ENCODE measurements around the gene DPF1. TPM values are rescaled to one million over a fixed set of nuclear protein-coding genes. Genes with fewer than 3 reads are reported as not detected.

DPF1 gene
- total RNA-seq, 3 donors from 2014 or later (not counting 1 experiment from before 2014, with no cell fraction given) = not detected

GRCh38 chr19:38190061-38190460 lies 34.0 kb downstream of the DPF1 start:
- no peak overlapping the region for H3K27ac Mint-ChIP-seq
- Histone ChIP-seq H3K27me3 (ENCODE audit: control insufficient read depth, insufficient read depth, low read length) (no peaks in the 10 kb centered on the region), H3K27ac (ENCODE audit: low read length) (no peak overlapping the region), H3K4me3 (ENCODE audit: low read length) (no peak overlapping the region), H3K9me3 (ENCODE audit: control insufficient read depth, insufficient read depth, low read length) (no peaks in the 10 kb centered on the region), H3K4me1 (ENCODE audit: control insufficient read depth, insufficient read depth, low read length) (no peaks in the 10 kb centered on the region), H3K36me3 (ENCODE audit: control insufficient read depth, insufficient read depth, low read length) (peaks cover 3% of the 10 kb centered on the region)
- H3K36me3 Mint-ChIP-seq = no peaks in the 10 kb centered on the region
- 81% methylated on average over 6 of the region's 6 CpGs for WGBS (ENCODE audit: insufficient coverage)
- no peaks in the 10 kb centered on the region for H3K27me3 Mint-ChIP-seq (ENCODE audit: low read depth in 2 of 2)
- DNase-seq = no peak
- no peak for TF ChIP-seq CTCF (IDR thresholded peaks at IDR 0.05)
- no peaks in the 10 kb centered on the region for H3K9me3 Mint-ChIP-seq
- H3K4me3 Mint-ChIP-seq = no peak overlapping the region
- peaks cover 0 to under 1% of the 10 kb centered on the region in 2 donors for H3K4me1 Mint-ChIP-seq
- no peak for ATAC-seq
- intact Hi-C loops (cut with micrococcal nuclease) = no loop called here

GRCh38 chr19:38185562-38185961 lies 38.5 kb downstream of the DPF1 start:
- DNase-seq (no peak), ATAC-seq (no peak)
- Histone ChIP-seq H3K27me3 (ENCODE audit: control insufficient read depth, insufficient read depth, low read length) (no peaks in the 10 kb centered on the region), H3K4me3 (ENCODE audit: low read length) (no peak overlapping the region), H3K9me3 (ENCODE audit: control insufficient read depth, insufficient read depth, low read length) (peaks cover 5% of the 10 kb centered on the region), H3K36me3 (ENCODE audit: control insufficient read depth, insufficient read depth, low read length) (peaks cover 6% of the 10 kb centered on the region), H3K4me1 (ENCODE audit: control insufficient read depth, insufficient read depth, low read length) (no peaks in the 10 kb centered on the region), H3K27ac (ENCODE audit: low read length) (no peak overlapping the region)
- Mint-ChIP-seq H3K4me3 (no peak overlapping the region), H3K27ac (no peak overlapping the region), H3K9me3 (peaks cover 0 to 3% of the 10 kb centered on the region in 2 donors), H3K27me3 (ENCODE audit: low read depth in 2 of 2) (no peaks in the 10 kb centered on the region), H3K4me1 (peaks cover 0 to 5% of the 10 kb centered on the region in 2 donors), H3K36me3 (peaks cover 6% of the 10 kb centered on the region)
- no peak for TF ChIP-seq CTCF (IDR thresholded peaks at IDR 0.05)
- WGBS (ENCODE audit: insufficient coverage) = 83% methylated on average over 10 of the region's 10 CpGs
- intact Hi-C loops (cut with micrococcal nuclease) = no loop called here

DNA sequence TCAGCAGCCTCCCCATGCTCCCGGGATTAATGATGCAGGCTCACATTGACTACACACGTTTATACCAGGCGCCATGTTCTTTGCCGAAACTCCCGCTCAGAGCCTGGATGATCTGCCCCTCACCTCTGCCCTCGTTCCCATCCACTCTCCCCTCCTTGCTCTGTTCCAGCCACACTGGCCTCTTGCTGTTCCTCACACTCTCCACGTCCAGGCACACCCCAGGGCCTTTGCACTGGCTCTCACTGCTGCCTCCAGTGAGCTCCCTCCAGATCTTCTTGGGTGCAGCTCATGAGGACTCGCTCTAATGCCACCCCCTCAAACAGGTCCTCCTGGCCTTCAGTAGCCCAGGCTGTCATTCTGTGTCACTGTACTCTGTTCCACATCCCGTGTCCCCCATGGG lies 39.2 kb downstream of the DPF1 start:
- H3K36me3 Mint-ChIP-seq = peaks cover 7% of the 10 kb centered on the region
- H3K27ac ChIP-seq (ENCODE audit: low read length) = no peak overlapping the region
- no peak overlapping the region for H3K4me3 ChIP-seq (ENCODE audit: low read length)
- no peaks in the 10 kb centered on the region for H3K27me3 Mint-ChIP-seq (ENCODE audit: low read depth in 2 of 2)
- H3K9me3 ChIP-seq (ENCODE audit: control insufficient read depth, insufficient read depth, low read length) = peaks cover 11% of the 10 kb centered on the region
- intact Hi-C loops (cut with micrococcal nuclease) = no loop called here
- peaks cover 0 to 3% of the 10 kb centered on the region in 2 donors for H3K9me3 Mint-ChIP-seq
- 95% methylated on average over 9 of the region's 9 CpGs for WGBS (ENCODE audit: insufficient coverage)
- H3K4me1 Mint-ChIP-seq = peaks cover 0 to 5% of the 10 kb centered on the region in 2 donors
- no peak overlapping the region for H3K4me3 Mint-ChIP-seq
- H3K36me3 ChIP-seq (ENCODE audit: control insufficient read depth, insufficient read depth, low read length) = peaks cover 6% of the 10 kb centered on the region
- TF ChIP-seq CTCF (IDR thresholded peaks at IDR 0.05) = no peak
- no peaks in the 10 kb centered on the region for H3K4me1 ChIP-seq (ENCODE audit: control insufficient read depth, insufficient read depth, low read length)
- no peak overlapping the region for H3K27ac Mint-ChIP-seq
- DNase-seq = no peak
- no peaks in the 10 kb centered on the region for H3K27me3 ChIP-seq (ENCODE audit: control insufficient read depth, insufficient read depth, low read length)
- ATAC-seq = no peak

DNA sequence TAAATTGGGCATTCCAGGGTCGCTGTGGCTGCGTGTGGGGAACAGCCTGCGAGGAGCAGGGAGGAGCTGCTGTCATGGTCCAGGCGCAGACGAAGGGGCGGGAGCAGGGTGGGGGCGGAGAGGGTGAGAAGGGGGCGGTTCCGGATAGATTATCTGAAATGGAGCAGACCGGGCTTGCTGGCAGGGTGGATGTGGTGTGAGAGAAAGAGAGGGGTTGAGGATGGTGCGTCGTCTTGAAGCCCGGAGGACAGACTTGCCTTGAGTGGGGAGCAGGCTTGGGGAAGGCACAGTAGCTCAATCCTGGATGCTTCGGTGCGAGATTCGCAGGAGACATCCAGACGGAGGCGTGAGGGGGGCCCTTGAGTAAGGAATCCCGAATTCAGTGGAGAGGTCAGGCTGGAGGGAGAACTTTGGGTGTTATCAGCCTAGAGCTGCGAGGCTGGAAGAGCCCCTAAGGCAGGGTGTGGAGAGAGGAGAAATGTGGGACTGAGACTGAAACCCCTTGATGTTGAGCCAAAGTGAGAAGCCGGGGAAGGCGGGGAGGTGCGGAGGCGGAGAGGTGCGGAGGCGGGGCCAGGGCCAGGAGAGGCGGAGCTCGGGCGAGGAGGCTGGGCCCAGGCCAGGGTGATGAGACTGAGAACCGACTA lies 40.6 kb downstream of the DPF1 start:
- intact Hi-C loops (cut with micrococcal nuclease) = no loop called here
- 97% methylated on average over 30 of the region's 30 CpGs for WGBS (ENCODE audit: insufficient coverage)
- no peak for TF ChIP-seq CTCF (IDR thresholded peaks at IDR 0.05)
- Mint-ChIP-seq H3K36me3 (peaks cover 7% of the 10 kb centered on the region), H3K27me3 (ENCODE audit: low read depth in 2 of 2) (no peaks in the 10 kb centered on the region), H3K27ac (no peak overlapping the region), H3K4me3 (no peak overlapping the region), H3K9me3 (peaks cover 0 to 3% of the 10 kb centered on the region in 2 donors), H3K4me1 (peaks cover 0 to 5% of the 10 kb centered on the region in 2 donors)
- peak in 1 of 3 donors; percentile 17 for ATAC-seq
- Histone ChIP-seq H3K27ac (ENCODE audit: low read length) (no peak overlapping the region), H3K27me3 (ENCODE audit: control insufficient read depth, insufficient read depth, low read length) (no peaks in the 10 kb centered on the region), H3K9me3 (ENCODE audit: control insufficient read depth, insufficient read depth, low read length) (peaks cover 19% of the 10 kb centered on the region), H3K36me3 (ENCODE audit: control insufficient read depth, insufficient read depth, low read length) (peaks cover 6% of the 10 kb centered on the region), H3K4me1 (ENCODE audit: control insufficient read depth, insufficient read depth, low read length) (no peaks in the 10 kb centered on the region), H3K4me3 (ENCODE audit: low read length) (no peak overlapping the region)
- DNase-seq = no peak
